GM18499 (cell line): ENCODE data around the gene BDKRB2.
"Not testable (repeated sequence)": the region's sequence is repeated elsewhere in the genome, so short reads cannot be mapped to it uniquely, and the experiment has no call there.

Experiments
- ATAC-seq: cut with Tn5 transposase; IDR thresholded peaks from one replicate; pipeline ENCODE4 v1.9.1; 2021; ENCODE audit warnings: moderate number of reproducible peaks; ENCODE audit not compliant: insufficient read depth, unreplicated experiment

Gene BDKRB2

DNA sequence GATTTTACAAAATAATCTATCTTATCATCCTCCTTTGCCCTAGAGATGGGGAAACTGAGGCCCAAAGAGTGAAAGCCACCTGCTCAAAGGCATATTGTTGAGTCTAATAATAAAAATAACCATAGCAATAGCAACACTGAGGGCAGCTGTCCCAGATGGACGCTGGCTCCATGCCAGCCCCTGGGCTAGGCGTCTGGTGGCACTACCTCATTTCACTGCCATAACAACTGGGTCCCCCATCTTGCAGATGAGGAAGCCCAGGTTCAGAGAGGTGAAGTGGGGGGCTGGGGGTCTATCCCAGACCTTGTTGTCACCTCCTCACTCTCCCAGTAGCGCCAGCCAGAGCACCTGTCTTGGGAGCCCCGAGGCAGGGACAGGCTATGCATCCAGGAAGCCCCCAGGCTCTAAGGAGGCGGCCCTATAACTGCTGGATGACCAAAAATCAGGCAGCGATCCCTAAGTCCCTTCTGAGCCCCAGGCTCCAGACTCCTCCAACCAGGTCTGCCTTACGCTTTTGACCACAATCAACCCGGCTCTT lies 12.8 kb downstream of the BDKRB2 start:
- no peak for ATAC-seq

- no peak for ATAC-seq
These were observed 16.5 kb downstream of the BDKRB2 start for GRCh38 chr14:96221109-96221650.

- no peak for ATAC-seq
These were observed 17.2 kb downstream of the BDKRB2 start for GRCh38 chr14:96221841-96222240.

DNA sequence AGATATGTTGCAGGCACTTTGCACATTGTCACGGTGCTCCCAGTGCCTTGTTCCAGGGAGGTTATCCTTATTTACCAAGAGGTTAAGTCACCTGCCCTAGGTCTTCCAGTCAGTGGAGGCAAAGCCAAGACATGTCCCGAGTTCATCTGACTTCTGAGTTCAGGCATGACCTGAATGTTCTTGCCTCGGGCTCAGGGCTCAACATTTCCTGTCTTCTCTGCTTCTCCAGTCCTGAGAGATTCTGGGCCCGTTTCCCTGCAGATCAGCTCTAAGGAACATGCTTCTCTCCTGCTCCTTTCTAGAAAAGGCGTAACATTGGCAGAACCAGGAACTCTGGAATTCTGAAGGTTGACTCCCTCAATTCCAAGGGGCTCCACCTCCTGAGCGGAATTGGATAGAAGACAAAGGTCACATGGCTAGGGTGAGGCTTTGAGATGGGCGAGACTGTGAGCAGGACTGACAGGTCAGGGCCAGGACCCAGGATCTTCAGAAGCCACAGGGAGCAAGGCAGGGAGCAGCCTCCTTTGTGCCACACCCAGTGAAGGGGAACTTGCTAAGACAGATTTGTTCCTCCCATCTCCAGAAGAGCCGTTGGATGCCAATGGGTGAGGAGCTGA lies 19.9 kb downstream of the BDKRB2 start:
- no peak for ATAC-seq

- no peak for ATAC-seq
These were observed 20.6 kb downstream of the BDKRB2 start for GRCh38 chr14:96225213-96225612.

DNA sequence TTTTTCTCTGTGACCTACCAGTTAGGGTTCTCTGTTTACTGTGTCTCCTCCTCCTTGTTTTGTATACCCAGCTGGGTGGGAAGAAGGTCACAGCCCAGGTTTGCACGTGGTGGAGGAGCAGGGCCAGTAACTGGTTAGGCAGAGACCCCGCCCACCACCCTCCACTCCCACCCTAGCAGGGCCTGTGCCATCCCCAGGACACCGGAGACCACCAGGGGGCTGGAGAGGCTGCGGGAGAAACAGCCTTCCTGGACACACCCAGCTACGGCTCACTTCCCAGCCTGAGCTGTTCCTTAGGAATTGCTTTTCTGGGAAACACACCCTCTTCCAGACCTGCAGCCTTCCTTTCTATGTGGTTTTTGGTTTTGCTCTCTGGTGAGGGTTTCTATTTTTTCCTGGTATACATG lies 21.1 kb downstream of the BDKRB2 start:
- ATAC-seq: no peak

- ATAC-seq: no peak
These were observed 22.8 kb downstream of the BDKRB2 start for GRCh38 chr14:96227428-96227827.

- ATAC-seq: no peak
These were observed 24.7 kb downstream of the BDKRB2 start for GRCh38 chr14:96229315-96229714.

DNA sequence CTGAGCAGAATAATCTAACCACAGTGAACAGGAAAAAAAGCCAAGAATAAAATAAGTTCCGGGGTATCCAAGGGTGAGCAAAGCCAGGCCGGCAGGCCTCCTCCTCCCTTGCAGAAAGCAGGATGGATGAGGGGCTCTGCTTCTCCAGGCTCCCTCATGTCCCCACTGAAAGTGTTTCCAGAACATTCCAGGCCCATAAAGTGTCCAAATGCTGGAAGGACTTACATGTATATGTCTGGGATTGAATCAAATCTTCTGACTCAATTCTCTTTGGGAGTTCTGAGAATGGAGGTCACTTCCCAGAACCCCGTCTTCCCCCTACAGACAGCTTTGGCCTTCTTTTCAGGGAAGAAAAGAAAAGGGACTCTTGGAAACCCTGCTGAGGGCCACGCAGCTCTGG lies 26.4 kb downstream of the BDKRB2 start:
- ATAC-seq: no peak

DNA sequence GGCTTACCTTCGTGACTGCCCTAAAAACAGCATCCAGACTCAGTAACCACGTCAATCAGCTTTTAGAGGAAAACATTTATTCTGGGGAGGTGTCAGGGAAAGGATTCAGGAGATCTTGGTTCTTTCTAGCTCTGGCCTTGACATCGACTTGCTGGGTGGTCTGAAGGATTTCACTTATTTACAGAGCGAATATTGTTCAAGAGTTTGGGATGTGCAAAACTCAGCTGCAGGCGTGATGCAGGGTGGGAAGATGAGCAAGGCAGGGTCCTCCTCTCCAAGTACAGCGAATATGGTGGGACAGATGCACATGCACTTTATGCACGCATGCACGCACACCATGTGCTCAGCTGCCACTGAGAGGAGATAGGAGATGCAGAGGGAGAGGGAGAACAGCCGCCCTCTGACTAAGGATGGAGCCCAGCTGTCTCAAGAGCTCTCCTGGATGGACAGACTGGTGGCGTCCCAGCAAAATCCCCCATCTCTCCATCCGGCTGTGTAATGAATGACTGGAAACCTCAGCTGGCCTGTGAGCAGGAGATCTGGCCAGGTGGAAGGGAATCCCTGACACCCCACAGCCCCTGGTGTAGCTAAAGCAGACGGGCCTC lies 27.0 kb downstream of the BDKRB2 start:
- ATAC-seq: no peak

DNA sequence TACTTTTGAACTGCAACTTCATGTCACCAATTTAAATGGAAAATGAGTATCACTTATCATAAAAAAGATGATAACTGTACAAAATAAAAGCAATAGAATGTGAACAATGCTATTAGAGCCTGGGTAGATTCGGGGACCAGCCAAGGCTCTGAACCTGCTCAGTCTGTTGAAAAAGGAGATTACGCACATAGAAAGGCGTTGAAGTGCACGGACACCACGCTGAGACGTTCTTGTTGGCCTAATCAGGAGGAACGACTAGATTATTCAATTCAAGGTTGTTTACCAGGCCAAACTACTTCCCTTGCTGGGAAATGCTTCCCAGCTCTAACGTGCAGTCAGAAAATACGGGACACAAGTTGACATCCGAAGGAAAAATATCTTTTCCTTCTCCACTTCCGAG lies 27.9 kb downstream of the BDKRB2 start:
- no peak for ATAC-seq

DNA sequence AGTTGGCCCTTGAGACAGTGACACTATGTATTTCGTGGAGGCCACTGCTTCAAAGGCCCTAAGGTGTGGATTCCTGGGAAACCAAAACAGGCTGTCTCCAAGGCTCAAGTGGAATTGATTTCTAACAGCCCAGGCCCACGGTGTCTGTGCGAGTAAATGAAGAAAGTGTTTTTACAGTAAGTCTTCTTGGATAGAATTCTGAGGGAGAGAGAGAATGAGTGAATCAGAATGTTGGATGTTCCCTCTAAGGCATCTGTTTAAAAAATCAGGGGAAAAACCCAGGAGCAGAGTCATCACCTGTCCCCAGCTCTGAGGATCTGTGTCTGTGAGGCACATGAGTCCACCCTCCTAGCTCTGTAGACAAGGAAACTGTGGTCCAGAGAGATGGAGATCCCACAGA lies 29.0 kb downstream of the BDKRB2 start:
- no peak for ATAC-seq

GRCh38 chr14:96235426-96235825 lies 30.8 kb downstream of the BDKRB2 start:
- ATAC-seq: no peak

- no peak for ATAC-seq
These were observed 33.0 kb downstream of the BDKRB2 start for GRCh38 chr14:96237641-96238040.

- no peak for ATAC-seq
These were observed 34.1 kb downstream of the BDKRB2 start for GRCh38 chr14:96238676-96239265.

- no peak for ATAC-seq
These were observed 35.1 kb downstream of the BDKRB2 start for GRCh38 chr14:96239711-96240141.

GRCh38 chr14:96240641-96241040 lies 36.0 kb downstream of the BDKRB2 start:
- ATAC-seq: no peak

- no peak for ATAC-seq
These were observed 37.5 kb downstream of the BDKRB2 start for GRCh38 chr14:96242126-96242525.

GRCh38 chr14:96243785-96244184 lies 39.1 kb downstream of the BDKRB2 start:
- no peak for ATAC-seq

- not testable (repeated sequence) for ATAC-seq
These were observed 40.4 kb downstream of the BDKRB2 start for GRCh38 chr14:96245074-96245473.
